ENCODE measurements around the gene KISS1R.
"Not testable (repeated sequence)": the region's sequence is repeated elsewhere in the genome, so short reads cannot be mapped to it uniquely, and the experiment has no call there.

KISS1R gene

DNA sequence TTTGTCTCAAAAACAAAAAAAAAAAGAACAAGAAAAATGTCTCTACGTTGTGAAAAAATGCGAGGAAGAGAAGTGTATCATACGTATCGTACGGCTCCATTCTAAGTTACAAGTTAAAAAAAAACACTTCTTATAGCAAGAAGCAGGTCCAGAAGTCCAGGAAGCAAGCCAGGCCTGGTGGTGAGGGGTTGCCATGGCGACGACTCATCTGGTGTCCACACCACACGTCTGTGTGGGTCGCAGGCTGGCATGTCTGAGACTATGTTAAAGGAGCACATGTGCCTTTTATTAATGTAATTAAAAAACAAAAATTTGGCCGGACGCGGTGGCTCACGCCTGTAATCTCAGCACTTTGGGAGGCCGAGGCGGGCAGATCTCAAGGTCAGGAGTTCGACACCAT, 30.1 kb upstream of the KISS1R start:
- Histone ChIP-seq H3K36me3 (ENCODE audit: control insufficient read depth, insufficient read depth, low read length) (peaks cover 31% of the 10 kb centered on the region), H3K4me3 (replicated peaks; ENCODE audit: low read depth, low read length) (no peak overlapping the region), H3K27me3 (replicated peaks; ENCODE audit: control insufficient read depth, insufficient read depth, low read length) (no peaks in the 10 kb centered on the region)
- no peak for DNase-seq (ENCODE audit: extremely low read depth, insufficient read length)
- TF ChIP-seq, protein P1, sequence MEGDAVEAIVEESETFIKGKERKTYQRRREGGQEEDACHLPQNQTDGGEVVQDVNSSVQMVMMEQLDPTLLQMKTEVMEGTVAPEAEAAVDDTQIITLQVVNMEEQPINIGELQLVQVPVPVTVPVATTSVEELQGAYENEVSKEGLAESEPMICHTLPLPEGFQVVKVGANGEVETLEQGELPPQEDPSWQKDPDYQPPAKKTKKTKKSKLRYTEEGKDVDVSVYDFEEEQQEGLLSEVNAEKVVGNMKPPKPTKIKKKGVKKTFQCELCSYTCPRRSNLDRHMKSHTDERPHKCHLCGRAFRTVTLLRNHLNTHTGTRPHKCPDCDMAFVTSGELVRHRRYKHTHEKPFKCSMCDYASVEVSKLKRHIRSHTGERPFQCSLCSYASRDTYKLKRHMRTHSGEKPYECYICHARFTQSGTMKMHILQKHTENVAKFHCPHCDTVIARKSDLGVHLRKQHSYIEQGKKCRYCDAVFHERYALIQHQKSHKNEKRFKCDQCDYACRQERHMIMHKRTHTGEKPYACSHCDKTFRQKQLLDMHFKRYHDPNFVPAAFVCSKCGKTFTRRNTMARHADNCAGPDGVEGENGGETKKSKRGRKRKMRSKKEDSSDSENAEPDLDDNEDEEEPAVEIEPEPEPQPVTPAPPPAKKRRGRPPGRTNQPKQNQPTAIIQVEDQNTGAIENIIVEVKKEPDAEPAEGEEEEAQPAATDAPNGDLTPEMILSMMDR (IDR thresholded peaks at IDR 0.05; ENCODE audit: insufficient read depth, low read length, poor library complexity, severe bottlenecking): no peak

- Histone ChIP-seq H3K27me3 (replicated peaks; ENCODE audit: control insufficient read depth, insufficient read depth, low read length) (no peaks in the 10 kb centered on the region), H3K36me3 (ENCODE audit: control insufficient read depth, insufficient read depth, low read length) (peaks cover 30% of the 10 kb centered on the region), H3K4me3 (replicated peaks; ENCODE audit: low read depth, low read length) (no peak overlapping the region)
- no peak for DNase-seq (ENCODE audit: extremely low read depth, insufficient read length)
- TF ChIP-seq, protein P1 (IDR thresholded peaks at IDR 0.05; ENCODE audit: insufficient read depth, low read length, poor library complexity, severe bottlenecking): no peak
These were observed 29.5 kb upstream of the KISS1R start for GRCh38 chr19:887599-887998.

DNA sequence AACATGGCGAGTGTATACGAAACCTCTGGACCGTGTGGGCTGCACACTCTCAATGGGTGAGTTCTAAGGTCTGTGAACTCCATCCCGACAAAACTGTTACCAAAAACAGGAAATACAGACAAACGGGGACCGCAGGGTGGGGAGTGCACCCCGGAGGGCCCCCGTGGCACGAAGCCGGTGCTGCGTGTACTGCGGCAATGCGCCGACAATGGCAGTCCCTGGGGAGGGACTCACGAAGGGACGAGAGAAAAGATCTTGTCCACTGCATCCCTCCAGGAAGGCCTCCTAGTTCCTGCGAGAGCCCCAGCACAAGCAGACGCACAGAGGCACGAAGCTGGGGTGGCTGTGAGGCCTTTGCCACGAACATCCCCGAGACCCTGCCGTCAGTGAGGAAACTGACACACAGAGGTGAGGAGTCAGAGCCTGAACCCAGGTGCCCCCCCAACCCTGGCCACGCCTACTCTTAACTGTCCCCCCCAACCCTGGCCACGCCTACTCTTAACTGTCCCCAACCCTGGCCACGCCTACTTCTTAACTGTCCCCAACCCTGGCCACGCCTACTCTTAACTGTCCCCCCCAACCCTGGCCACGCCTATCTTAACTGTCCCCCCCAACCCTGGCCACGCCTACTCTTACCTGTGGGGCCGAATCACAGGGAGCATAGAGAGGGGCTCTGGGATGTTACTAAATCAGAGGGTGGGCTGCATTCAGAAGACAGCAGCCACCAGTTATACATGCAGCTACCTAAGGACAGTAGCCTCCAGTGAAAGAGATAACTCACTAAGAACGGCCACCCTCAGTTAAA, 28.4 kb upstream of the KISS1R start:
- no peaks in the 10 kb centered on the region for H3K27me3 ChIP-seq (replicated peaks; ENCODE audit: control insufficient read depth, insufficient read depth, low read length)
- DNase-seq (ENCODE audit: extremely low read depth, insufficient read length): no peak
- no peak overlapping the region for H3K4me3 ChIP-seq (replicated peaks; ENCODE audit: low read depth, low read length)
- peaks cover 24% of the 10 kb centered on the region for H3K36me3 ChIP-seq (ENCODE audit: control insufficient read depth, insufficient read depth, low read length)
- TF ChIP-seq, protein P1 (IDR thresholded peaks at IDR 0.05; ENCODE audit: insufficient read depth, low read length, poor library complexity, severe bottlenecking): no peak

DNA sequence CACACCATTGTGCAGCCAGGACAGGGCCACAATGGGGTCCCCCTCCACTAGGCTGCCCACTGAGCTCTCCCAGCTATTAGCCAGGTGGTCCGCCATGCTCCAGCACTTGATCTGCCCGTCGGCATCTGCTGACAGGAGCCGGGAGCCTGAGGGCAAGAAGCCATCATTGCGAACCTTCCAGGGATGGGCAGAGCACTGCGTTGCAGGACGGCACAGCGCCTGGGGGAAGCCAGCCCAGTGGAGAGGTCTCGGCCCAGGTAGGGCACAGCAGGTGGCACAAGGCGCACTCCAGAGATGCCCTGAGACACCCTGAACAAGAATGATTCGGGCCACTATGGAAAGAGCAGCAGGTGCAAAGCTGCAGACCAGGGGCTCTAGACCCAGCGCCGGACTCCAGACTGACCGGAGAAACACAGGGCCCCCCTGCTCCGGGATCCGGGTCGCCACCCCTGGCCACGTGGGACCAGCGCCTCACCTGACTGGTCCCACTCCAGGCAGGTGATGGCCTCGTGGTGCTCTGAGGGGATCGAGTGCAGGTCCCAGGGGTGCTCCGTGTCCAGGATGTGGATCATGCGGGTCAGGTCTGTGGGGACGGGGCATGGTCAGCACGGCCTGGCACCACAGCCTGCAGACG, 27.4 kb upstream of the KISS1R start:
- H3K4me3 ChIP-seq (replicated peaks; ENCODE audit: low read depth, low read length): no peak overlapping the region
- TF ChIP-seq, protein P1 (IDR thresholded peaks at IDR 0.05; ENCODE audit: insufficient read depth, low read length, poor library complexity, severe bottlenecking): no peak
- no peaks in the 10 kb centered on the region for H3K27me3 ChIP-seq (replicated peaks; ENCODE audit: control insufficient read depth, insufficient read depth, low read length)
- H3K36me3 ChIP-seq (ENCODE audit: control insufficient read depth, insufficient read depth, low read length): peaks cover 23% of the 10 kb centered on the region
- no peak for DNase-seq (ENCODE audit: extremely low read depth, insufficient read length)

GRCh38 chr19:890831-891230, 26.3 kb upstream of the KISS1R start:
- TF ChIP-seq, protein P1 (IDR thresholded peaks at IDR 0.05; ENCODE audit: insufficient read depth, low read length, poor library complexity, severe bottlenecking): no peak
- no peak overlapping the region for H3K4me3 ChIP-seq (replicated peaks; ENCODE audit: low read depth, low read length)
- peaks cover 18% of the 10 kb centered on the region for H3K36me3 ChIP-seq (ENCODE audit: control insufficient read depth, insufficient read depth, low read length)
- no peak for DNase-seq (ENCODE audit: extremely low read depth, insufficient read length)
- H3K27me3 ChIP-seq (replicated peaks; ENCODE audit: control insufficient read depth, insufficient read depth, low read length): no peaks in the 10 kb centered on the region

- peak overlapping the region; percentile 89 for H3K4me3 ChIP-seq (replicated peaks; ENCODE audit: low read depth, low read length)
- H3K27me3 ChIP-seq (replicated peaks; ENCODE audit: control insufficient read depth, insufficient read depth, low read length); DNase-seq (ENCODE audit: extremely low read depth, insufficient read length): not testable (repeated sequence)
- peaks cover 12% of the 10 kb centered on the region for H3K36me3 ChIP-seq (ENCODE audit: control insufficient read depth, insufficient read depth, low read length)
These were observed 25.5 kb upstream of the KISS1R start for GRCh38 chr19:891421-892200.
